HG02938 (cell line): ENCODE measurements around the gene STAC.
"Not testable (repeated sequence)": the region's sequence is repeated elsewhere in the genome, so short reads cannot be mapped to it uniquely, and the experiment has no call there.

Experiments used
- ATAC-seq: cut with Tn5 transposase; IDR thresholded peaks from one replicate; pipeline ENCODE4 v1.9.1; 2021; ENCODE audit warnings: mild to moderate bottlenecking, moderate library complexity; ENCODE audit not compliant: unreplicated experiment

STAC gene

GRCh38 chr3:36409862-36410261 lies 29.6 kb downstream of the STAC start:
- no peak for ATAC-seq

GRCh38 chr3:36411587-36411986 lies 31.3 kb downstream of the STAC start:
- ATAC-seq: no peak

DNA sequence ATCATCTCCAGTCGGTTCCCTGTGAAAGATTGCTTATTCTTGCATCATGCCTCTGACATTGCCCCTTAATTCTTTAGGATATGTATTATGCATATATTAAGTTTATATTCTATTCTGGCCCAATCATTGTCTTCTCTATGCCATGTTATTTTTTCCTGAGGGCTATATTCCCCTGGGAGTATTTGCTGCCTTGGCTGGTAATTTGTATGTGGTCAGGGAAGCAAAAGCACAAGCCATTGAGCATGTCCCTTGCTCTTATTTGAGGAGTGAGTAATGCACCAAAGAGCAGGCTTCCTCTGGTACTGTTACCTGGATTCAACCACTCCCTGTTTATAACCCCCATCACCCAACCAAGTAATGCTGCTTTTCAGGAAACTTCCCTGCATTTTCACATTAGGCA lies 36.3 kb downstream of the STAC start:
- ATAC-seq: no peak

GRCh38 chr3:36417237-36417636 lies 36.9 kb downstream of the STAC start:
- no peak for ATAC-seq

GRCh38 chr3:36418296-36418695 lies 38.0 kb downstream of the STAC start:
- ATAC-seq: no peak

- ATAC-seq: no peak
Observed at GRCh38 chr3:36428445-36428844, 48.1 kb downstream of the STAC start.

DNA sequence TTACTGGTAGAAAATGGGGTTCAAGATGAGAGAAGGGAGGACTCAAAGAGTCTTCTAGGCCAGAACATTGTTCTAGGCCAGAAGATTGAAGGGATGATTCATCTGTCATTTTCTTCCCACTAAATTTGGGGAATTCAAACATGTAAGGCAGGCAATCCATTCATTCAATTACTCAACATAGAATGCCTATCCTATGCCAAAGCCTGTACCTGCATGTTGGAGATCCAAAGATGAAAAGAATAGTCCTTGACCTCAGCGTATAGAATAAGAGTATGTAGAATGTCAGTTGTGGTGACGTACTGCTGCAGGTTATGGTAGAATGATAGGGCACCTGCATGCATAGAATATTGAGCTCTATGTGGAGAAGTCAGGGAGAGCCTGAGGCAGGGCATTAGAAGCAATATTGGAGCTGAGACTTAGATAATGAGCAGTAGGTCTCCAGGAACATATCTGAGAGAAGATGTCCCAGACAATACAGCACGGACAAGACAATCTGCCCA lies 49.7 kb downstream of the STAC start:
- no peak for ATAC-seq

DNA sequence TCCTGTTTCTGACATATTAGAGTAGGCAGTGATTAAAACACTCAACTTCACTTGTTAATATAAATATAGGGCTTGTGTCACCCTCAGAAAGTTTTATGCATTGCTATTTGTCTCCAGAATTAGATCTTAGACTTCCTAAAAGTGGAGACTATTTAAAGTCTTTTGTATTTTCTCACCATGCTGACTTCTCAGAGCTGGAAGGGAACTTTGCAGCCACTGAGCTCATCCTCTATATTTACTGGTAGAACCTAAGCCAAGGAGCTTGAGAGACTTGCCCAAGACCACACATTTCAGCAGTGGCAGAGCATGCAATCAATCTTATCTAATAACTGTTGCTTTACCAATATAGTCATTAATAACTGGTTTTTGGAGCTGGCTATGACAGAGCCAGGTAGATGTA lies 53.2 kb downstream of the STAC start:
- no peak for ATAC-seq

GRCh38 chr3:36434687-36435426 lies 54.6 kb downstream of the STAC start:
- ATAC-seq: no peak

- ATAC-seq: no peak
Observed at GRCh38 chr3:36443028-36443686, 62.9 kb downstream of the STAC start.

GRCh38 chr3:36444909-36445308 lies 64.6 kb downstream of the STAC start:
- no peak for ATAC-seq

DNA sequence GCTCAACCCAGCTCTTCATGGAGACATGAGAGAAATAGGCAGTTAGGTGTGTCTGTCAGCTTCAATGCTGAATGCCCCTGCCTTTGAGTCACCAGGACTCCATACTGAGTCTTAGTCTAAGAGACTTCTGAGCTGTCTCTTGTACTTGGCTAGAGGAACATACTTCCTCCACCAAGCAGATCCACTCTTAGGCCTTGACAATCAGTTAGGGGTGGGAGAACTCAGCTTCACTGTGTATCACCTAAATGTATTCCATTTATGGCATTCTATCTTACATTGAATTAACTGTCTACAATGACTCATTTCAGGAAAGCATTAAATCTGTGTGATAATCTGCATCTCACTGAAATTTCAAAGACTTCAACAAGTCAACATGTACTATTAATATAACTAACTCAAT lies 66.0 kb downstream of the STAC start:
- ATAC-seq: no peak

- no peak for ATAC-seq
Observed at GRCh38 chr3:36447061-36447460, 66.8 kb downstream of the STAC start.

DNA sequence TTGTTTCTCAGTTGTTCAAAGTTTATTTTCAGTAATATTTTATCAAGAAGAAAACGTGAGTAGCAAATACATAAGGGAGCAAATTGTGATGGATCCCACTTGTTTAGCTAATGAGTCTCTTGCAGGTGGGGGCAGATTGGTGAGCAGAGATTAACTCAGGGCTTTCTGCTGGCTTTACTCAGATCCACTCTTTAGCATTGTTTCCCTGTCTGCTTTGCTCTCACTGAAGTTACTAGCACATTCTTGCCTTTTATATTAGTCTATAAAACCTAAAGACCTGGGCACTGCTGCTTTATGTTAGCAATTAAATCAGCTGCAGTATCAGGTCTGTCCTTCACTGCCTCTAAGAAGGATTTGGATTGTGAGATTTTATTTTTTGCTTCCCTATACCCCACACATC lies 71.5 kb downstream of the STAC start:
- ATAC-seq: no peak

DNA sequence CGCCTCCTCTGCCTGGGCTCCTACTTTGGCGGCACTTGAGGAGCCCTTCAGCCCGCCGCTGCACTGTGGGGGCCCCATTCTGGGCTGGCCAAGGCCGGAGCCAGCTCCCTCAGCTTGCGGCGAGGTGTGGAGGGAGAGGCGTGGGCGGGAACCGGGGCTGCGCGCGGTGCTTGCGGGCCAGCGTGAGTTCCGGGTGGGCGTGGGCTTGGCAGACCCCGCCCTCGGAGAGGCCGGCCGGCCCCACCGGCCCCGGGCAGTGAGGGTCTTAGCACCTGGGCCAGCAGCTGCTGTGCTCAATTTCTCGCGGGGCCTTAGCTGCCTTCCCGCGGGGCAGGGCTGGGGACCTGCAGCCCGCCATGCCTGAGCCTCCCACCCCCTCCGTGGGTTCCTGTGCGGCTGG lies 72.9 kb downstream of the STAC start:
- ATAC-seq: not testable (repeated sequence)

- not testable (repeated sequence) for ATAC-seq
Observed at GRCh38 chr3:36453896-36454295, 73.6 kb downstream of the STAC start.

GRCh38 chr3:36455406-36455805 lies 75.1 kb downstream of the STAC start:
- no peak for ATAC-seq

DNA sequence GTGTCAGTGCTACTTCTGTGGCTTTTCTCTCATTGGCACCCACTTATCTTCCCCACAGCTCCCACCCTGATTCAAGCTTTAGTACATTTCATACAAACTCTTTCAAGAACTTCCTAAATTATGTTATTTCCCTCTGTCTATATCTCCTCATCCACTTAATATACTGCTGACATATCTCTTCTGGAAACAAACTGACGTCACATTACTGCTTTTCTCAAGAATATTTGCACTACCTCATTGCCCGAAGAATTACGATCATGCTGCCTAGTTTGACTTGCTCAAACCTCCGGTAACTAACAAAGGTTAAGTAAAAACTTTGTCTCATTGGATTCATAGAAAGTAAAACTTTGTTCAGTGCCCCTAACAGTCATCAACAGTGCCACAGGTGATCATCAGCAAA lies 76.5 kb downstream of the STAC start:
- ATAC-seq: no peak

DNA sequence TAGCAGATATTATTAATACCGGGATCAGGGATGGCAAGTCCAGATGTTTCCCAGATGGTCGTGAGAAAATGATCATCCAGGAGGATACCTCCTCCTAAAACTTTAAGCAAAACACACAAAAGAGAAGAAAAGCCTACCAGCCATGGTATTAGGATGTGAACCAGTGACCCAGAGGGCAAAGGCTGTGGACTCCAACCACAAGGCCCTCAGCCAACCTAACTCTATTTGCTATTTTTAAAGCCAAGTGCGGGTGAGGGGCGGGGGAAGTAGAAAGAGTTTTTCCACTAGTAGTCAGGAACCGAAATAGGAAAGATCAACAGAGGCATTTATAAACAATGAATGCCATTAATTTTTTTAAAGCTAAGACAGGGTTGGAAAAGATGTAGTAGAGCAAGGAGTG lies 77.4 kb downstream of the STAC start:
- ATAC-seq: no peak

DNA sequence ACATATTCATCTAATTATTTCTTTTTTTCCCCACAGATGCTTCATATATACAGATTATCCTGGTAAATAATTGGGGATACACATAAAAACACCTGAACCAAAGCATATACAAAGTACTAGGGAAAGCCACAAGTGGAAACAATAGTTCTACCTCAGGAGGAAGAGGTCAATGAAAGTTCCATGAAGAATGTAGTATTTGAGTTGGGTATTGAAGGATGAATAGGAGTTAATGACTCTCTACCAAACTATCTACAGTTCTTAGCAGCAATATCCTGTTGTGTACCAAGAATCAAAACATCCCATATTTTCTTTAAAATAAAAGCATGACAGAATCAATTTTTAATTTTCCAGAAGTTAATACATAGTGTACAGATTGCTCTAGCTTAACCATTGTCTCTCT lies 78.9 kb downstream of the STAC start:
- ATAC-seq: no peak

DNA sequence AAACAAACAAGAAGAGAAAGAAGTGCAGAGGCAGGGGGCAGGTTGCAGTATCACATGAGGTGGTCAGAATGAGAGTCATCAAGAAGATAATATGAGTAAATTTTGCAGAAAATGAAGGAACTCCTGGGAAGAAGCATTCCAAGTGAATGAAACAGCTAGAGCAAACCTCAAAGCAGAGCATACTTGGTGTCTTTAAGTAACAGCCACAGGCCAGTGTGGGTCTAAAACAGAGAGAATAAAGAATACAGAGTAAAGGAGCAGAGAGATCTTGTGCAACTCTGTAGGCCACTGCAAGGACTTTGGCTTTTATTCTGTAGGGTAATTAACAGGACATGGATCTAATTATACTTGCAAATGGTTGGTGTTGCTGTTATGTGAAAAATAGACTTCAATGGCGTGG lies 81.3 kb downstream of the STAC start:
- no peak for ATAC-seq

- not testable (repeated sequence) for ATAC-seq
Observed at GRCh38 chr3:36472045-36472444, 91.7 kb downstream of the STAC start.

DNA sequence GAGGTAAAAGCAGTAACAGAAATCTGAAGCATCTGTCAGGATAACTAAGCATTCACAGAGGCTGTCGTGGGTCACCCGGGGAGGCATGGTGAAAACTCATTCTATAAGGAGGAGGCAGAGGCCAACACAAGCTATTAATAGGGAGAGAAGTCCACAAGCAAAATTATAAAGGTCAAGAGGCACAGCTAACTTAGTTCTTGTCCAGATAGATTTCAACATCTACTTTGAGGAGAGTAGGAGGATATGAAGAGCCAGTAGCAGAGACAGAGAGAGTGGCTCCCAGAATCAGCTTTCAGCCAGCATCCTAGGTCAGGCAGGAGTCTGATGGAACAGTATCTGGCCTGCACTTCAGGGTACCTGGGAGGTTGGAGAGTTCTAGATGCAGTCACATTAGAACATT lies 95.3 kb downstream of the STAC start:
- no peak for ATAC-seq
